ENCODE measurements around the gene PTPRCAP. TPM values are rescaled to one million over a fixed set of nuclear protein-coding genes. Genes with fewer than 3 reads are reported as not detected.

PTPRCAP gene
- total RNA-seq, 6 experiments from 2014 or later, result 0.35 to 0.50 (median 0.40) TPM; not detected in 3

- no peak for DNase-seq
- Mint-ChIP-seq H3K9me3 (no peaks in the 10 kb centered on the region), H3K27me3 (ENCODE audit: insufficient read depth) (peaks cover 1% of the 10 kb centered on the region), H3K36me3 (ENCODE audit: low read depth) (no peaks in the 10 kb centered on the region; the same call in 1 of the 2 replicates), H3K4me1 (ENCODE audit: low read depth) (peaks cover 24% of the 10 kb centered on the region), H3K27ac (peak overlapping the region; percentile 83), H3K4me3 (peak overlapping the region; percentile 90)
- TF ChIP-seq CTCF (IDR thresholded peaks at IDR 0.05), result no peak
Measured at GRCh38 chr11:67392183-67392715, 45.2 kb downstream of the PTPRCAP start.

- H3K27ac Mint-ChIP-seq, result peak within 1 kb of the TSS; percentile 83
Measured at GRCh38 chr11:67391304-67392182, 45.9 kb downstream of the PTPRCAP start, which contains the start of gene RAD9A. Gene RAD9A, plus strand, starts transcription at chr11:67391986. Its CDS starts 59 bp downstream, at chr11:67392045.

GRCh38 chr11:67390947-67391303 lies 46.6 kb downstream of the PTPRCAP start:
- no peak for DNase-seq
- Mint-ChIP-seq H3K36me3 (ENCODE audit: low read depth) (no peaks in the 10 kb centered on the region), H3K27me3 (ENCODE audit: insufficient read depth) (peaks cover 1% of the 10 kb centered on the region), H3K4me3 (peak overlapping the region; percentile 90), H3K9me3 (no peaks in the 10 kb centered on the region), H3K27ac (peak overlapping the region; percentile 83), H3K4me1 (ENCODE audit: low read depth) (peaks cover 24% of the 10 kb centered on the region)
- TF ChIP-seq CTCF (IDR thresholded peaks at IDR 0.05), result no peak

More at GRCh38 chr11:67391304-67392182, 45.9 kb downstream of the PTPRCAP start, which contains the start of gene RAD9A:
- H3K36me3 Mint-ChIP-seq (ENCODE audit: low read depth), result no peaks in the 10 kb centered on the region
- no peaks in the 10 kb centered on the region for H3K9me3 Mint-ChIP-seq
- no peak for TF ChIP-seq CTCF (IDR thresholded peaks at IDR 0.05)
- peaks cover 1% of the 10 kb centered on the region for H3K27me3 Mint-ChIP-seq (ENCODE audit: insufficient read depth)
- H3K4me3 Mint-ChIP-seq, result peak within 1 kb of the TSS; percentile 90
- peak; percentile 86 for DNase-seq
- peaks cover 24% of the 10 kb centered on the region for H3K4me1 Mint-ChIP-seq (ENCODE audit: low read depth)

GRCh38 chr11:67389477-67389876 lies 48.0 kb downstream of the PTPRCAP start:
- Mint-ChIP-seq H3K27ac (no peak overlapping the region), H3K27me3 (ENCODE audit: insufficient read depth) (peaks cover 4% of the 10 kb centered on the region), H3K9me3 (no peaks in the 10 kb centered on the region), H3K4me1 (ENCODE audit: low read depth) (peaks cover 34% of the 10 kb centered on the region), H3K36me3 (ENCODE audit: low read depth) (no peaks in the 10 kb centered on the region), H3K4me3 (peak overlapping the region; percentile 38)
- peak; percentile 70 for TF ChIP-seq CTCF (IDR thresholded peaks at IDR 0.05)
- no peak for DNase-seq

GRCh38 chr11:67387518-67387917 lies 50.0 kb downstream of the PTPRCAP start:
- Mint-ChIP-seq H3K4me1 (ENCODE audit: low read depth) (peaks cover 34% of the 10 kb centered on the region), H3K9me3 (no peaks in the 10 kb centered on the region), H3K4me3 (no peak overlapping the region), H3K27ac (no peak overlapping the region), H3K27me3 (ENCODE audit: insufficient read depth) (peaks cover 4% of the 10 kb centered on the region), H3K36me3 (ENCODE audit: low read depth) (no peaks in the 10 kb centered on the region)
- no peak for TF ChIP-seq CTCF (IDR thresholded peaks at IDR 0.05)
- DNase-seq, result no peak
